Neural cell (in vitro differentiated cells): ENCODE results near the gene PLXNA2. TPM values are rescaled to one million over a fixed set of nuclear protein-coding genes. Genes with fewer than 3 reads are reported as not detected.

Experiments used
- H2AFZ ChIP-seq: fragments of 200-600, 300-800 bp; sonication (generic), shearing (Covaris generic); 2 replicates; pipeline ENCODE4 v1.6.0; 2014; ENCODE audit warnings: low read depth, mild to moderate bottlenecking, antibody characterized with exemption, low read length, moderate library complexity
- H3F3A ChIP-seq: fragments of 200-600 bp; shearing (Covaris generic); 2 replicates; pipeline ENCODE4 v1.6.1; 2016; ENCODE audit warnings: mild to moderate bottlenecking, moderate library complexity, mixed read lengths, antibody characterized with exemption, low read length; ENCODE audit not compliant: insufficient read depth, poor library complexity, severe bottlenecking
- H3K27ac ChIP-seq: fragments of 200-600, 300-800 bp; sonication (generic), shearing (Covaris generic); 2 replicates; pipeline ENCODE4 v1.5.1; 2014; ENCODE audit warnings: mild to moderate bottlenecking, low read length, moderate library complexity
- H3K27me3 ChIP-seq: fragments of 300-800, 200-600 bp; sonication (generic), shearing (Covaris generic); 2 replicates; pipeline ENCODE4 v1.6.0; 2014; ENCODE audit warnings: mild to moderate bottlenecking, low read depth, low read length, moderate library complexity; ENCODE audit not compliant: insufficient read depth
- H3K36me3 ChIP-seq: fragments of 300-800, 200-600 bp; sonication (generic), shearing (Covaris generic); 2 replicates; pipeline ENCODE4 v1.5.1; 2014; ENCODE audit warnings: mild to moderate bottlenecking, antibody characterized with exemption, low read length, moderate library complexity; ENCODE audit not compliant: insufficient read depth
- H3K4me2 ChIP-seq: fragments of 300-800, 200-600 bp; sonication (generic), shearing (Covaris generic); 2 replicates; pipeline ENCODE4 v1.6.0; 2014; ENCODE audit warnings: mild to moderate bottlenecking, low read length
- H3K4me3 ChIP-seq: fragments of 300-800, 200-600 bp; sonication (generic), shearing (Covaris generic); 2 replicates; pipeline ENCODE4 v1.5.1; 2014; ENCODE audit warnings: mild to moderate bottlenecking, low read length, moderate library complexity
- H3K79me2 ChIP-seq: fragments of 200-600 bp; shearing (Covaris generic); replicated peaks from 2 replicates; pipeline ENCODE4 v1.6.0; 2014; ENCODE audit warnings: mild to moderate bottlenecking, low read length, moderate library complexity; ENCODE audit not compliant: insufficient read depth
- H3K9ac ChIP-seq: fragments of 300-800, 200-600 bp; sonication (generic), shearing (Covaris generic); 2 replicates; pipeline ENCODE4 v1.6.1; 2016; ENCODE audit warnings: mild to moderate bottlenecking, low read length, mixed read lengths
- H3K9me2 ChIP-seq: fragments of 200-600 bp; shearing (Covaris generic); 2 replicates; pipeline ENCODE4 v1.6.1; 2016; ENCODE audit warnings: mild to moderate bottlenecking, low read length, mixed read lengths; ENCODE audit not compliant: insufficient read depth
- H3K9me3 ChIP-seq: fragments of 200-600, 300-800 bp; sonication (generic), shearing (Covaris generic); 2 replicates; pipeline ENCODE4 v1.6.1; 2016; ENCODE audit warnings: mild to moderate bottlenecking, mixed run types, low read length, moderate library complexity, mixed read lengths
- H4K20me1 ChIP-seq: fragments of 200-600 bp; shearing (Covaris generic); 2 replicates; pipeline ENCODE4 v1.6.1; 2016; ENCODE audit warnings: mild to moderate bottlenecking, mixed run types; ENCODE audit not compliant: insufficient read depth
- EP300 ChIP-seq: fragments of 450-650 bp; conservative IDR thresholded peaks from 2 replicates; pipeline ENCODE4 v1.6.1; 2014; ENCODE audit warnings: antibody characterized with exemption, mild to moderate bottlenecking, moderate library complexity; ENCODE audit not compliant: poor library complexity, severe bottlenecking
- EZH2 ChIP-seq: fragments of 200-600, 300-800 bp; shearing (Covaris generic), sonication (generic); IDR thresholded peaks from 2 replicates; pipeline ENCODE4 v1.6.1; 2014; ENCODE audit warnings: antibody characterized with exemption, low read length, borderline replicate concordance, mild to moderate bottlenecking; ENCODE audit not compliant: insufficient read depth, poor library complexity, severe bottlenecking
- MXI1 ChIP-seq: fragments of 450-650 bp; conservative IDR thresholded peaks from 2 replicates; pipeline ENCODE4 v1.6.1; 2014; ENCODE audit warnings: antibody characterized with exemption, mild to moderate bottlenecking; ENCODE audit not compliant: poor library complexity, severe bottlenecking
- POLR2AphosphoS5 ChIP-seq: IDR thresholded peaks from 2 replicates; pipeline ENCODE4 v1.6.1; 2012
- RAD21 ChIP-seq: fragments of 450-650 bp; conservative IDR thresholded peaks from 2 replicates; pipeline ENCODE4 v1.6.1; 2014; ENCODE audit warnings: antibody characterized with exemption, mild to moderate bottlenecking, moderate library complexity
- REST ChIP-seq: IDR thresholded peaks from 2 replicates; pipeline ENCODE4 v1.6.1; 2012; ENCODE audit warnings: borderline replicate concordance
- SMC3 ChIP-seq: fragments of 450-650 bp; conservative IDR thresholded peaks from 2 replicates; pipeline ENCODE4 v1.6.1; 2014; ENCODE audit warnings: antibody characterized with exemption, mild to moderate bottlenecking, moderate library complexity; ENCODE audit not compliant: poor library complexity
- TAF1 ChIP-seq: IDR thresholded peaks from 2 replicates; pipeline ENCODE4 v1.6.1; 2012; ENCODE audit warnings: low read depth
- polyA plus RNA-seq: library from polyadenylated mRNA; depleted of rRNA; stranded (reverse); fragments of >200 nt; gene quantifications from 2 replicates; pipeline ENCODE4 v1.2.3, GENCODE V29; 2014
- TF ChIP-seq, protein P1 (sequence below): fragments of 450-650 bp; IDR thresholded peaks from 2 replicates; pipeline ENCODE4 v1.5.1; 2014; ENCODE audit warnings: antibody characterized with exemption, mild to moderate bottlenecking, moderate library complexity; ENCODE audit not compliant: poor library complexity, severe bottlenecking

PLXNA2 gene
- polyA plus RNA-seq, 1 donor from 2014 or later: 30.6 TPM

DNA sequence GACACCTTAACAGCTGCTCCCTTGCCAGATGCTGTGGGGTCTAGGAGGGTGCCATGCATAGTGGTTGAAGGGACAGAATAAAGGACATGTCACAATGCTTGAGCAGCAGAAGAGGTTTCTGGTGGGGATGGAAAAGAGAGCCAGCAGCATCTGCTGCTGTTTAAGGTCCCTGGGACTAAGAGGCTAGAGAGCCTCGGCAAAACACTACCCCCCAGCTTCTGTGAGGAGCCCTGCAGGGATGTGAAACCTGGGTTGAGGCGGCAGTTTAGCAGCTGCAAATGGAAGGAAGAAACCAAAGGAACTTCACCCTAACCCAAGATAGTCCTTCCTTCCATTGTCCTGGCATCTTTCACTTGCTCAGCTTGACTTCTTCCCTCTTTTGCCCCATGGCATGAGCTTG, 39.4 kb downstream of the PLXNA2 start:
- no peak overlapping the region for H3K4me2 ChIP-seq
- peaks cover 22% of the 10 kb centered on the region for H3K36me3 ChIP-seq
- no peak overlapping the region for H3K9ac ChIP-seq
- TF ChIP-seq REST (no peak), MXI1 (no peak), SMC3 (no peak), POLR2AphosphoS5 (no peak), TAF1 (no peak), RAD21 (no peak), EZH2 (no peak), EP300 (no peak)
- TF ChIP-seq, protein P1, sequence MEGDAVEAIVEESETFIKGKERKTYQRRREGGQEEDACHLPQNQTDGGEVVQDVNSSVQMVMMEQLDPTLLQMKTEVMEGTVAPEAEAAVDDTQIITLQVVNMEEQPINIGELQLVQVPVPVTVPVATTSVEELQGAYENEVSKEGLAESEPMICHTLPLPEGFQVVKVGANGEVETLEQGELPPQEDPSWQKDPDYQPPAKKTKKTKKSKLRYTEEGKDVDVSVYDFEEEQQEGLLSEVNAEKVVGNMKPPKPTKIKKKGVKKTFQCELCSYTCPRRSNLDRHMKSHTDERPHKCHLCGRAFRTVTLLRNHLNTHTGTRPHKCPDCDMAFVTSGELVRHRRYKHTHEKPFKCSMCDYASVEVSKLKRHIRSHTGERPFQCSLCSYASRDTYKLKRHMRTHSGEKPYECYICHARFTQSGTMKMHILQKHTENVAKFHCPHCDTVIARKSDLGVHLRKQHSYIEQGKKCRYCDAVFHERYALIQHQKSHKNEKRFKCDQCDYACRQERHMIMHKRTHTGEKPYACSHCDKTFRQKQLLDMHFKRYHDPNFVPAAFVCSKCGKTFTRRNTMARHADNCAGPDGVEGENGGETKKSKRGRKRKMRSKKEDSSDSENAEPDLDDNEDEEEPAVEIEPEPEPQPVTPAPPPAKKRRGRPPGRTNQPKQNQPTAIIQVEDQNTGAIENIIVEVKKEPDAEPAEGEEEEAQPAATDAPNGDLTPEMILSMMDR: no peak
- no peaks in the 10 kb centered on the region for H3K79me2 ChIP-seq
- no peaks in the 10 kb centered on the region for H3F3A ChIP-seq
- H3K4me3 ChIP-seq: no peak overlapping the region
- H2AFZ ChIP-seq: no peak overlapping the region
- H3K27ac ChIP-seq: no peak overlapping the region
- H4K20me1 ChIP-seq: peaks cover 8% of the 10 kb centered on the region
- no peaks in the 10 kb centered on the region for H3K9me3 ChIP-seq
- H3K9me2 ChIP-seq: no peaks in the 10 kb centered on the region
- no peaks in the 10 kb centered on the region for H3K27me3 ChIP-seq

GRCh38 chr1:208203848-208204609, 40.2 kb downstream of the PLXNA2 start:
- no peaks in the 10 kb centered on the region for H3K9me2 ChIP-seq
- H3K36me3 ChIP-seq: peaks cover 17% of the 10 kb centered on the region
- H3K9me3 ChIP-seq: no peaks in the 10 kb centered on the region
- H2AFZ ChIP-seq: no peak overlapping the region
- H3K9ac ChIP-seq: no peak overlapping the region
- no peaks in the 10 kb centered on the region for H3K27me3 ChIP-seq
- H3K4me3 ChIP-seq: no peak overlapping the region
- H3K79me2 ChIP-seq: no peaks in the 10 kb centered on the region
- no peaks in the 10 kb centered on the region for H3F3A ChIP-seq
- no peak overlapping the region for H3K4me2 ChIP-seq
- TF ChIP-seq REST (no peak), SMC3 (no peak), EP300 (no peak), MXI1 (no peak), POLR2AphosphoS5 (no peak)
- no peak overlapping the region for H3K27ac ChIP-seq
- peaks cover 4% of the 10 kb centered on the region for H4K20me1 ChIP-seq
